GM21576 (cell line): ENCODE measurements around the gene AQP10.
"Not testable (repeated sequence)": the region's sequence is repeated elsewhere in the genome, so short reads cannot be mapped to it uniquely, and the experiment has no call there.

Experiments used
- ATAC-seq: cut with Tn5 transposase; IDR thresholded peaks from one replicate; pipeline ENCODE4 v1.9.1; 2021; ENCODE audit warnings: mild to moderate bottlenecking, moderate library complexity; ENCODE audit not compliant: unreplicated experiment

Gene AQP10

GRCh38 chr1:154323493-154323892 lies 2.6 kb downstream of the AQP10 start:
- no peak for ATAC-seq

DNA sequence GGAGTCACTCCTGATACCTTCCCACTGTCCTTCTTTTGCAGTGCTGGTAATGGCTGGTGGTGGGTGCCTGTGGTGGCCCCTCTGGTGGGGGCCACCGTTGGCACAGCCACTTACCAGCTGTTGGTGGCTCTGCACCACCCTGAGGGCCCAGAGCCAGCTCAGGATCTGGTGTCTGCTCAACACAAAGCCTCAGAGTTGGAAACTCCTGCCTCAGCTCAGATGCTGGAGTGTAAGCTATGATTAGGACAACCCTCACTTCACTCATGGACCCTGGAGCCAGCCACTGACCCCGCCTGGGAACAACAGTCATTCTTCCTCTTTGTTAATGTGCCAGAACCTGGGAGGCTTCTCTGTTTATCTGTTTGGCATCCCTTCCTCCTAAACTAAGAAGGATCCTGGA lies 3.3 kb downstream of the AQP10 start:
- no peak for ATAC-seq

DNA sequence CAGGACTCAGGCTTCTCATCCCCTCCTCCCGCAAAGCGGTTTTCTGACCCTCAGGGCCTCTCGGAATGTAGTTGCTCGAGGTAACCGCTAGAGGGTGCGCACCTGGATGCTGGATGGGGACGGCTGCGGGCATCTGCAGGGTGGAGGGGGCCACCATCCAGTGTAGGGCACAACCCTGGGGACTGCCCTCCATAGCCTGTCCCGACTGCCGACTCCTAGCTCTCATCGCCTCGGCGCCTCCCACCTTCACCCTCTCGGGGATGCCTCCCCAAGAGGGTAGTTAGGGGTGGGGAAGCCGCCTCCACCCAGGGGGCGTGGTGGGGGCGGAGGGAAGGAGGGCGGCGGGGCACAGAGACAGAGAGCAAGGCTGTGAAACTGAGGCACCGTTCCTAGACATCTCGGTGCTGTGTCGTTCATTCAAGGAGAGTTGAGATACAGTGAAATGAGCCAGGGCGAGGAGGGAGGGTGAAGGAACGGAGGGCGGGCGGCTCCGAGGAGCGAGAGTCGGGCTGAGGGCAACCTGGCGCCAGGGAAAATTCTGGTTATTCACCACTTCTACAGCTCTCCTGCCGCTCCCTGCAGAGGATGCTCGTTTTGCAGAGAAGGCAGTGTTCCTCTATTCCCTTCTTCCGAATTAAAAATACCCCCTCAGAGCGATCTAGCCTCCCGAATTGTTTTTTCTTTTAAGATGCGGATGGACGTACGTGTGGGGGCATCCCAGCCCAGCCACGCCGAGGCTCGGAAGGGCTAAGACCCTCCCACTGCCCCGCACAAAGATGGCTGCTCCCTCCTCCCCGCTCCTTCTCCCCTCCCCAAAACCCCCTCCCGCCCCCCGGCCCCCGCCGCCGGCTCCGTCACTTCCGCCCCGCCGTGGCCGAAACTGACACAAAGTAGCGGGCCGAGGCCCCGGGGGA lies 4.0 kb downstream of the AQP10 start, which contains the start of gene ATP8B2:
Gene ATP8B2, plus strand, starts transcription at position 857 of the 914 bp plus-strand sequence. CDS start 2,617 bp downstream, outside the sequence.
- no peak for ATAC-seq

DNA sequence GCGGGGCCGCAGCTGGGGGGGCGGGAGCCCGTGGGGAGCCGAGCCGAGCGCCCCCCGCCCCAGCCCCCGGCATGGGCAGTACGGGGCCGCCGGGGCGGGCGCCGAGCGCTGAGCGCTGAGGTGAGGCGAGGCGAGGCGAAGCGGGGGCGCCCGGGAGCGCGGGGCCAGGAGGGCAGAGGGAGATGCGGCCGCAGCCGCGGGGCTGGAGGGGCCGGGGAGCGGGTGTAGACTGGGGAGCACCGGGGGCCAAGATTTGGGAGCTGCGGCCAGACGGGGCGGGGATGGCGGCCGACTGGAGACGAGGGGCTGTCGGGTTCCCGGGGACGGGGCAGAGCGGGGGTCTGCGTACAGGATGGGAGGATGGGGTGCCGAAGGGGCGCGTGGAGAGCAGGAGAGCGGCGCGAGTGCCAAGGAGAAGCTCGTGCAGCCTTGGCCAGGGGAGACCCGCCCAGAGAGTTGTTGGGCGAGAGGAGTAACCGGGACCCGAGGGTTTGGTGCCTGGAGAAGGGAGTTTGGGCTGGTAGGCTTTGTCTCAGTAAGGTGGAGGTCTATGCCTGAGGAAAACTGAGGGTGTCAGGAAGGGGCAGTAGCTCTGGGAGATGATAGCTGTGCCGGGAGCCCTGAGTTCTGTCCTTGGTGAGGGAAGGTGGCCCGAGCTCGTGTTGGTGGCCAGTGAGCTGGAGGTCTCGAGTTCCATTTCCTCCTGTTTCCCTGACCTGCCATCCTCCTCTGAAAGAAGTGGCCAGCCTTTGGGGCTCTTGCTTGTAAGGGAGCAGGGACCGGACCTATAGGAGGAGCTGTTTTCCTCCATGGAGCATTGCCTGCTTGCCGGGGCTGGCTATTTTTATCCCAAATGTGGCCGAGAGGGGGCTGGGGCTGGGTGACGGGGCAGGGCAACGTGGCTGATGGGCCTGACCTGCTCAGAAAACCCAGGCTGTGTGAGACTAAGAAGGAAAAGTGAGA lies 5.0 kb downstream of the AQP10 start:
- no peak for ATAC-seq

- no peak for ATAC-seq
These were observed 5.9 kb downstream of the AQP10 start for GRCh38 chr1:154326546-154327465.

DNA sequence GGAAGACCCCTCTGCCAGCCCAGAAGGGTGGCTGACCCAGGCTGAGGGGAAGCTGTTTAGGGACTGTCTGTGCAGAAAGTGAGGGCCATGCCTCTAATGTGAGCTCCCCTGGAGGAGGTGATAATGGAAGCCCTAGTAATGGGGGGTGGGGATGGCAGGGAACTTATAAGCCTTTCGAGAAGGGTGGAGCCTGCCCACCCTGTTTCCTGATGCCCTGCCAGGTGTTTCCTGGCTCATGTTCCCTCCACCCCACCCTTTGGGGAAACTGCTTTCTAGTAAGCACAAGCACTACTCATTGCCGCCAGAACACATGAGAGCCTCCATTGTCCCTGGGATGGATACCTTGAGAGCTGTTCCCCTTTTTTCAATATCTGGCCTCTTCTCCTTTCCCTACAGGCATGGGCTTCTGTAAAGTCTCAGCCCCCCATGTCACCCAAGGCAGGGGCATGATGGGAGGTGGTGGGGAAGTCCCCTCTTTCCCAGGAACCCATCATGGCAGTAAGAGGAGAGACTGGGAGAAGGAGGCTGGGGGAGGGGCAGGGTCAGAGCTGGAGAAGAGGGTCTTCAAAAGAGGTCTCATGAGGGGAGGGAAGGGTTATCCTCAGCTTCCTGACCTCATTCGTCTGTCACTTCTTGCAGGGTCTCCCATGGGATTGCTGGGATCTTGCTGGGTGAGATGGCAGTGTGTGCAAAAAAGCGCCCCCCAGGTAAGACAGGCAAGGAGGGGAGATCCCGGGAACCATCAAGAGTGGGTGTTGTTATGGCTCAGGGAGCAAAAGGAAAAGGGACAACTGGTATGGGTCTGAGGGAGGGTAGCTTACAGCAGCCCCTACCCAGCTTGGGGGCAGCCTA lies 6.8 kb downstream of the AQP10 start:
- ATAC-seq = no peak

DNA sequence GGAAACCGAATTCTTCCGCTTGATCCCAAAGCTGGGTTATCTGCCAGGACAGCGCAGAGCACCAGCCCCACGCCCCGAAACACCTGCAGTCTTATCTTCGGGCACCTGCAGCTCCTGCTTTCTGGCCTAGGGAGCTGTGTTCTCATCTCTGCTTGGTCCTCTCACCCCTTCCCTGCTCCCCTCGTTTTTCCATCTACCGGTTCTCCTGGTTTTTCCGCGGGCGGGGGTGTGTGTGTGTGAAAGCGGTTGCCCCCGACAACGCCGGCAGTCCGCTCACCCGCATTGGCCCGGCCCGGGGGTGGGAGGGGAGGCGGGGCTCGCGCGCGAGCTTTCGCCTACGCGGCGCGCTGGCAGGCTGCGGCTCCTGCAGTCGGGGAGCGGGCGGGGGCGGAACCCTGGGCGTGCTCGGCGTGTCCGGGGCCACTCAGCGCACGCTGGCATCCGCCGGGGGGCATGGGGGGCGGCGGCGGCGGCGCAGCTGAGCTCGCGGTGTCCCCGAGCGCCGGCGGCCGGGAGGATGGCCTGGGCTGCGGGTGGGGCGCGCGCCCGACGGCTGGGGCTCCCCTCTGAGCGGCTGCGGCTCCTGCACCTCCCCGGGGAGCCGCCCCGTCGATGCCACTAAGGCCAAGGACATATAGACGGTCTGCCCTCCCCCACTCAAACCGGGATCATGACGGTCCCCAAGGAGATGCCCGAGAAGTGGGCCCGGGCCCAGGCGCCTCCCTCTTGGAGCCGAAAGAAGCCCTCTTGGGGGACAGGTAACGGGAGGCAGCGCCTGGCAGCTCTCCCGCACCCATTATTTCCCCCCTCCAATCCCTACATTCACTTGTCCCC lies 7.6 kb downstream of the AQP10 start:
- ATAC-seq = no peak

DNA sequence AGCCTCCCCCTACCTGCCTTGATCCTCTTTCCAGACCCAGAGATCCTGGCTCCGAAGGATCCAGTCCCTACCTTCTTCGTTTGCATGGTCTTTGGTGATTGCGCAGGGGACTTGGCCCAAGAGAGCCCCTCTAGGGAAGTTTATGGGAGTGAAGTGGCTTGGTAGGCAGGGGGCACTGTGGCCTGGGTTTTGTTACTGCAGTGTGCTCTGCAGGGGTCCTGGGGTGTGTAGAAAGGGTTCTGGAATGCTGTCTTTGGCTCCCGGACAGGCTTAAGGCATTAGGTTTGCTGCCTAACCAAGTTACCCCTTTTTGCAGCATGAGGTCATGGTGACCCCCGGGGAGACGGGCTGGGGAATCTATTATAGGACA lies 8.2 kb downstream of the AQP10 start:
- ATAC-seq = no peak

GRCh38 chr1:154329551-154330131 lies 8.7 kb downstream of the AQP10 start:
- ATAC-seq = no peak

GRCh38 chr1:154330669-154331068 lies 9.8 kb downstream of the AQP10 start:
- ATAC-seq = no peak

- no peak for ATAC-seq
These were observed 13.5 kb downstream of the AQP10 start for GRCh38 chr1:154334079-154335024.

DNA sequence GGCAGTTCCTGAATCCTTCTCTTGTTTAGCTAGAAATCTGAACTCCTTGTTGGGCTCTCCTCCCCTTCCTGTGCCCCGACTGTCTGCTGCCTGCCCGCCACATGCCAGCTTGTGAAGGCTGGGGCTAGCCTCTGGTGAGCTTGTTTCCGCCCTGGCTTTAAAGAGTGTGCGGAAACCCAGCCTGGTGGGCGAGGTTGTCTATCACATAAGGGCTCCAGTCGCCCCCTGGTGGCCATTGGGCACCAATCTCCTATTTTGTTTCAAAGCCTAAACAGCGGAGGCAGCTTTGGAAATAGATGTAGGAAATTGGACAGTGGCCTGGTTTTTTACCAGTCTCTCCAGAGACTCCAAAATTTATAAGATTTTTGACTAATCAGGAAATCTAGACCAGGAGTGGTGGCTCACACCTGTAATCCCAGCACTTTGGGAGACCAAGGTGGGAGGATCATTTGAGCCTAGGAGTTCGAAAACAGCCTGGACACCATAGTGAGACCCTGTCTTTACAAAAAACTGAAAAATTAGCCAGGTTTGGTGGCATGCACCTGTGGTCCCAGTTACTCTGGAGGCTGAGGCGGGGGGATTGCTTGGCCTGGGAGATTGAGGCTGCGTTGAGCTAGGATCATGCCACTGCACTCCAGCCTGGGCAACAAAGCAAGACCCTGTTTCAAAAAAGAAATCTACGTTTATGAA lies 14.3 kb downstream of the AQP10 start:
- ATAC-seq = peak; percentile 52

DNA sequence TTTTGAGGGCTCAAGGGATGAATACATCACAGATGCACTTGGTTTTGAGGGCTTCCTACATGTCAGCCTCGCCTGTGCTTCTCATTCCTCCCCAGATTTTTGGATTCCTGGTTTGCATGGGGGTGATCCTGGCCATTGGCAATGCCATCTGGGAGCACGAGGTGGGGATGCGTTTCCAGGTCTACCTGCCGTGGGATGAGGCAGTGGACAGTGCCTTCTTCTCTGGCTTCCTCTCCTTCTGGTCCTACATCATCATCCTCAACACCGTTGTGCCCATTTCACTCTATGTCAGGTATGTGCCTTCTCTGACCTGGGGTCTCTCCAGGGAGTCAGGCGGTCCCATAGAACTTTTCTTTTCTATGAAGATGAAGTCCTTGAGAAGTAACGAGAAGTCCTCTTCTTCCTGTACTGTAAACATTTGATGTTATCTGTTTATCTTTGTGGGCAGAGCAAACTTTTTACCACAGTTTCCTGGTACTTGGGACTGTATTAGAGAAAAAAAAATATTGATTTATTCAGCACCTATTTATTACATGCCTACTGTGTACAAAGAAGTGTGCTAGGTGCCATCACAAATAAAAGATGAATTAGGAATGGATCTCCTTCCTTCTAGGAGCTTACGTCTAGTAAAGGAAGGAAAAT lies 16.5 kb downstream of the AQP10 start:
- ATAC-seq = no peak

DNA sequence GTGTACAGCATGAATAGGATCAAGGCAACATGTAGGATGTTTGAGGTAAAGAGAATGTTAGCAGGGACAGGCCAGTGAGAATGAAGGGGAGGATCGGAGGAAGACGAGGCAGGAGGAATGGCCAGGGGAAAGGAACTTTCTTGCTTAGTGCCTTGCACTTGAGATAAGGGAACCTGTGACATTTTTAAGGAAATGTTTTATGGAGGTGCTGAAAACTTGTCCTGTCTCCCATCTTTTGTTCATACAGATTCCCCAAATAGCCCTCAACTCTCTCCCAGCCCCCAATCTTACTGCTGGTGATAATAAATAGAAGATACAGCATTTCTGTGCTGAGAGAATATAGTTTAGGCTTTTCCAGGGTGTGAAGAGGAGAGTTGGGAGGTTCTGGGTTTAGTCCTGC lies 18.0 kb downstream of the AQP10 start:
- ATAC-seq = no peak

- ATAC-seq = not testable (repeated sequence)
These were observed 20.5 kb downstream of the AQP10 start for GRCh38 chr1:154341366-154341765.

DNA sequence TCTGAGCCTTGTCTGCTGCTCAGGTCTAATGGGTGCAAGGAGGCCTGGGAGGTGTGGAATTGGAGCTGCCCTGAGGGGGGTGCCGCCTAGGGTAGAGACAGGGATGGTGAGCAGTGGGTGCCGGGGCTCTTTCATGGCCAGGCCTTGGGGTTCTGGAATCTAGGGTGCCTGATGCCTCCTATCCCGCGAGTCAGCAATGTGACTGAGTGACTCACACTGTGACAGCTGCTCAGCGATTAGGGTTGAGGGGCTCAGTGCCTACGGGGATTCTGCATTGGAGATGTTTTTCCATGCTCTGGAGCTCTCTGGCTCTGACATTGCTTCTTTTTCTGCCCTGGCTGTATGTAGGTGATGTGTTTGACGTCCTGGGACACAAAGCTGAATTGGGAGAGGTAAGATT lies 21.2 kb downstream of the AQP10 start:
- no peak for ATAC-seq
